AG04450 (cell line): ENCODE data around the gene C1orf35. TPM values are rescaled to one million over a fixed set of nuclear protein-coding genes. Genes with fewer than 3 reads are reported as not detected.
A peak's percentile ranks its signal among the peaks of the same experiment; 100 is the strongest.

Source experiments
- CTCF ChIA-PET: fragments of 300-600, 350-600 bp; formaldehyde crosslinking; extraction: SDS; loops from one replicate; lab custom pipeline; 2022; ENCODE audit warnings: antibody characterized with exemption, inconsistent platforms; lab: Charles Lee
- POLR2A ChIA-PET: fragments of 350-600 bp; formaldehyde crosslinking; extraction: SDS; loops from one replicate; lab custom pipeline; 2021; ENCODE audit warnings: antibody characterized with exemption, inconsistent platforms; lab: Yijun Ruan, JAX
- DNase-seq: peaks from one replicate; pipeline ENCODE4 v3.0.0-alpha.2; 2011; ENCODE audit warnings: low read depth, low spot score
- H3K27ac ChIP-seq: one replicate; pipeline ENCODE4 v1.5.1; 2012; ENCODE audit warnings: low read depth, low read length, control low read depth
- H3K27me3 ChIP-seq: one replicate; pipeline ENCODE4 v1.6.0; 2012; ENCODE audit warnings: low read length; ENCODE audit not compliant: control insufficient read depth, insufficient read depth
- H3K4me3 ChIP-seq: 2 replicates; pipeline ENCODE4 v1.5.1; 2011; ENCODE audit warnings: mild to moderate bottlenecking, low read depth, low read length, control low read depth
- H3K9me3 ChIP-seq: 2 replicates; pipeline ENCODE4 v1.5.1; 2012; ENCODE audit warnings: low read length; ENCODE audit not compliant: control insufficient read depth, insufficient read depth
- polyA plus RNA-seq: library from polyadenylated mRNA; depleted of rRNA; stranded (reverse); fragments of >200 nt; gene quantifications from 2 replicates; pipeline ENCODE4 v1.2.3, GENCODE V29; 2011
- TF ChIP-seq, protein P1 (sequence below): IDR thresholded peaks from 2 replicates; pipeline ENCODE4 v1.5.1; 2011; ENCODE audit warnings: low read depth, low read length, control low read depth, inconsistent platforms

C1orf35 gene
- polyA plus RNA-seq, 1 experiment = 3.6 TPM

GRCh38 chr1:228089519-228090380, 13.4 kb downstream of the C1orf35 start:
- Histone ChIP-seq H3K9me3 (peaks cover 20% of the 10 kb centered on the region), H3K27ac (peak overlapping the region; percentile 31), H3K4me3 (no peak overlapping the region), H3K27me3 (no peaks in the 10 kb centered on the region)
- no peak for DNase-seq
- ChIA-PET POLR2A (interaction anchor here (0.7 kb wide), 1 partner anchor 296 kb away, joined by 5 read pairs; no protein-coding TSS in a partner anchor), CTCF (no interaction called here)
- TF ChIP-seq, protein P1, sequence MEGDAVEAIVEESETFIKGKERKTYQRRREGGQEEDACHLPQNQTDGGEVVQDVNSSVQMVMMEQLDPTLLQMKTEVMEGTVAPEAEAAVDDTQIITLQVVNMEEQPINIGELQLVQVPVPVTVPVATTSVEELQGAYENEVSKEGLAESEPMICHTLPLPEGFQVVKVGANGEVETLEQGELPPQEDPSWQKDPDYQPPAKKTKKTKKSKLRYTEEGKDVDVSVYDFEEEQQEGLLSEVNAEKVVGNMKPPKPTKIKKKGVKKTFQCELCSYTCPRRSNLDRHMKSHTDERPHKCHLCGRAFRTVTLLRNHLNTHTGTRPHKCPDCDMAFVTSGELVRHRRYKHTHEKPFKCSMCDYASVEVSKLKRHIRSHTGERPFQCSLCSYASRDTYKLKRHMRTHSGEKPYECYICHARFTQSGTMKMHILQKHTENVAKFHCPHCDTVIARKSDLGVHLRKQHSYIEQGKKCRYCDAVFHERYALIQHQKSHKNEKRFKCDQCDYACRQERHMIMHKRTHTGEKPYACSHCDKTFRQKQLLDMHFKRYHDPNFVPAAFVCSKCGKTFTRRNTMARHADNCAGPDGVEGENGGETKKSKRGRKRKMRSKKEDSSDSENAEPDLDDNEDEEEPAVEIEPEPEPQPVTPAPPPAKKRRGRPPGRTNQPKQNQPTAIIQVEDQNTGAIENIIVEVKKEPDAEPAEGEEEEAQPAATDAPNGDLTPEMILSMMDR = no peak

DNA sequence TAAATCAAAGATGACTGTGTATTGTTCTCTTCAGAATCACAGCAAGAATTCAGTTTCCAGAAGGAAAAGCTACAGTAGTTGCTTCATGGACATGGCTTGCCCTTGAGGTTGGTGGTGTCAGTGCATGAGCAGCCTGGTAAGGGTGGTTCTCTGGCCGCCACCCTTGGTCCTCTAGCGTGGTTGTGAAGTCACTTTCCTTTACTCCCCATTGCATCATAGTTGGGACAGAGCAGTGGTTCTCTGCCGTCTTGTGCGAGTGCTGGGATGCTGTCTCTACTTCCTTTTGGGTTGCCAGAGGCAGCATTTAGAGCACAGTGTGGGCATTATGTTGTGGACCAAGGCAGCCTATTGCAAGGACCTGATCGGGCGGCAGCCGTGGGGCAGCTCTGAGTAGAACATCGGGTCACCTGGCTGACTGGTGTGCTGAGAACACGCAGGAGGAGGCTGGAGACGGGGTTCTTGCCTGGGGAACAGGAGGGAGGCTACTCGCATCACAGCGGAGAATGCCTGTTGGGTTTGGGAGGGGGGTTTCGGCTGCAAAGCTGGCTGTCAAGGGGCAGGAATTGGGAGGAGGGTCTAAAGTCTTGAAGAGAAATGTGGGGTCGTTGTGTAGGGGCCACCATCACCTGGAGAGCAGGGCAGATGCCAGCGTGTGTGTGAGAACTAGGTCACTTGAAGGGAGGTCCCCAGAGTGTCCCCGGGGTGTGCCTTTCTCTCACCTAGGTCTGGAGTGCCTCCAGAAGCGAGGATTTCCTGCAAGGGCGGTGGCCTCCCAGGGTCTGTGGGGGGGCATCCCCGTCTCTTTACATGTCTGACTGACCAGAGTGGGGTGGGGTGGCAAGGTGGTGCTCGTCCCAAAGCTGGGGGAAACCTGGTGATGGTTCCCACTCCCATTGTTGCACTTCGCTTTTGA, 14.3 kb downstream of the C1orf35 start:
- no peaks in the 10 kb centered on the region for H3K27me3 ChIP-seq
- H3K4me3 ChIP-seq = no peak overlapping the region
- TF ChIP-seq, protein P1 = no peak
- no peak overlapping the region for H3K27ac ChIP-seq
- ChIA-PET CTCF (no interaction called here), POLR2A (no interaction called here)
- peaks cover 11% of the 10 kb centered on the region for H3K9me3 ChIP-seq
- no peak for DNase-seq

GRCh38 chr1:228087771-228088251, 15.3 kb downstream of the C1orf35 start:
- DNase-seq = no peak
- Histone ChIP-seq H3K27me3 (no peaks in the 10 kb centered on the region), H3K9me3 (peaks cover 8% of the 10 kb centered on the region), H3K27ac (peak overlapping the region; percentile 39), H3K4me3 (peak overlapping the region; percentile 25; the same call in 1 of the 2 replicates)
- CTCF ChIA-PET = no interaction called here
- POLR2A ChIA-PET = interaction anchor here (0.6 kb wide), 1 partner anchor 9 kb away, joined by 3 read pairs; no protein-coding TSS in a partner anchor
- TF ChIP-seq, protein P1 = no peak

DNA sequence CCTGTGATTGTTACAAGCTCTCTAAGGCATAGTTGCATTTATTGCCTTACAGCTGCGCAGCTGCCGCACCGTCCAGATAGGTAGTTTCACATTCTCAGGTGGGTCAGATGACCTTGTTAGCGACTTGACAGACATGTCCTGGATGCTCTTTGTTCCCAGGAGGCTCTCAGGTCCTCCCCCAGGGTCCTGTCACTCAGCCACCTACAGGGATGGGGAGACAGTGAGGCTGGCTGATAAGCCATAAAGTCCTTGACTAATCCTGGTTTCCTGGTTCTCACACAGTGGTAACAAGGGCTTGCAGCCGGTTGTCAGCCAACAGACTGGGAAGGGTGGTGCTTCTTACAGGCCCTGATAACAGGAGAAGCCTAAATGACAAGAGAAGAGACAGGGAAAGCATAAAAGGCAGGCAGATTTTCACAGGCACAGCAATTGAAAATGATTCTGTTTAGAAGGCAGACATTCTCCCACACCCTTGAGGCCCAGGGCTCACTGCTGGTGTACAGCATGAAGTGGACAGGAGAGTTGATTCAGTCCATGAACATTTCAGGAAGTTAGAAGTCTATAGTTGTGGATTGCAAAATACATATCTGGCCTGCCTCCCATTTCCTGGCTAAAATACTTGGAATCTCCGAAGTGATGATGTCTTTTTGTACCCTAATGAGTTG, 17.7 kb downstream of the C1orf35 start:
- Histone ChIP-seq H3K27me3 (no peaks in the 10 kb centered on the region), H3K4me3 (peak overlapping the region; percentile 99), H3K27ac (peak overlapping the region; percentile 72), H3K9me3 (peaks cover 8% of the 10 kb centered on the region; the same call in 1 of the 2 replicates)
- ChIA-PET POLR2A (no interaction called here), CTCF (interaction anchor here (1.6 kb wide), 1 partner anchor 324 kb away, joined by 5 read pairs; no protein-coding TSS in a partner anchor)
- TF ChIP-seq, protein P1 = no peak
- DNase-seq = peak; percentile 43
